Skeletal muscle tissue (tissue), 4 donors: ENCODE results near the gene MIEN1. TPM values are rescaled to one million over a fixed set of nuclear protein-coding genes. Genes with fewer than 3 reads are reported as not detected.

Experiments used
- H3K27ac ChIP-seq: one replicate; pipeline ENCODE4 v1.7.0; 2013; ENCODE audit warnings: mild to moderate bottlenecking, low read depth, low read length, inconsistent platforms
- H3K27me3 ChIP-seq, 3 donors: one replicate each; pipeline ENCODE4 v1.7.0; 2013; ENCODE audit warnings: low read length in 3 of 3; ENCODE audit not compliant: control insufficient read depth in 3 of 3, insufficient read depth in 3 of 3
- H3K36me3 ChIP-seq, 3 donors: one replicate each; pipeline ENCODE4 v1.7.0; 2013; ENCODE audit warnings: low read length in 3 of 3; ENCODE audit not compliant: control insufficient read depth in 3 of 3, insufficient read depth in 3 of 3
- H3K4me1 ChIP-seq, 3 donors: one replicate each; pipeline ENCODE4 v1.7.0; 2013; ENCODE audit warnings: low read length in 3 of 3, mild to moderate bottlenecking in 3 of 3; ENCODE audit not compliant: control insufficient read depth in 3 of 3, insufficient read depth in 3 of 3
- H3K4me3 ChIP-seq, 3 donors: one replicate each; pipeline ENCODE4 v1.7.0; 2013; ENCODE audit warnings: low read length in 3 of 3
- H3K9ac ChIP-seq, 3 donors: one replicate each; pipeline ENCODE4 v1.7.0; 2013; ENCODE audit warnings: low read length in 3 of 3, mild to moderate bottlenecking in 3 of 3, moderate library complexity in 2 of 3, low read depth in 1 of 3
- H3K9me3 ChIP-seq, 3 donors: one replicate each; pipeline ENCODE4 v1.7.0; 2013; ENCODE audit warnings: low read length in 3 of 3; ENCODE audit not compliant: control insufficient read depth in 3 of 3
- total RNA-seq: library from RNA; depleted of rRNA; stranded (reverse); fragments of >200 nt; gene quantifications from one replicate; pipeline ENCODE4 v1.2.3, GENCODE V29; 2014
- donor health status: Osteomylitis.

MIEN1 gene, protein sequence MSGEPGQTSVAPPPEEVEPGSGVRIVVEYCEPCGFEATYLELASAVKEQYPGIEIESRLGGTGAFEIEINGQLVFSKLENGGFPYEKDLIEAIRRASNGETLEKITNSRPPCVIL
- total RNA-seq: 6.3 TPM

DNA sequence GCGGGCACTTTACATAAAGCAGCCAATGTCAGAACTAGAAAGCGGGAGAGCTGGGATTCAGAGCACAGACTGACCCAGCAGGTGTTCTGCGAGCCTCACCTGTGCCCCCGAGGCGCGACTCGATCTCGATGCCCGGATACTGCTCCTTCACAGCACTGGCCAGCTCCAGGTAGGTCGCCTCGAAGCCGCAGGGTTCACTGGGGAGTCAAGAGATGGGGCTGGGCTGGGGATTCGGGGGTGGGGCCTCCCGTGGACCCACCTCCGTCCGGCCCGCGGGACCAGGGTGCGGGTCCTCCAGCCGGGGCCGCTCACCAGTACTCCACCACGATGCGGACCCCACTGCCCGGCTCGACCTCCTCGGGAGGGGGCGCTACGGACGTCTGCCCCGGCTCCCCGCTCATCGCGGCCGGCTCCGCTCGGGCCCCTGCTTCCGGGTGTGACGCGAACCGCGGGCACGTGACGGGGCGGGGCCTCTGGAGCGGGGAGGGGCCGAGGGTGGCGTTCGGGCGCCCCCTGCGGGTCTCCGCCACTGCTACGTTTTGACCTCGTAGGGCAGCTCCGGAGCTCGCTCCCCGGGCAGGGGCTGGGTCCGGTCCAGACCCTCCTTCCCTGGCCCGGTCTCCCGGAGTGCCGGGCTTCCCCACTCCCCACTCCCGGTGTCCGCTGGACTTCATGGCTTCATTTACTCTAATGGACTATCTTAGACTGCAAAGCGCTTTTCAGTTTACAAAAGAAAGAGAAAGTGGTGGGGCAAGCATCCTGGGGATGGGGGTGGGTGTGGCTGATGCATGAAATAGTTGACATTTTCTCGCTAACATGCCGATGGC, at the start of gene MIEN1:
MIEN1 (minus strand) TSS at position 438 of the 827 bp plus-strand sequence; CDS start at position 401, 37 bp downstream.
- peak within 1 kb of the TSS; percentile 76 to 82 (median 76) for H3K9ac ChIP-seq
- no peaks in the 10 kb centered on the region for H3K27me3 ChIP-seq
- H3K27ac ChIP-seq: peak within 1 kb of the TSS; percentile 65

DNA sequence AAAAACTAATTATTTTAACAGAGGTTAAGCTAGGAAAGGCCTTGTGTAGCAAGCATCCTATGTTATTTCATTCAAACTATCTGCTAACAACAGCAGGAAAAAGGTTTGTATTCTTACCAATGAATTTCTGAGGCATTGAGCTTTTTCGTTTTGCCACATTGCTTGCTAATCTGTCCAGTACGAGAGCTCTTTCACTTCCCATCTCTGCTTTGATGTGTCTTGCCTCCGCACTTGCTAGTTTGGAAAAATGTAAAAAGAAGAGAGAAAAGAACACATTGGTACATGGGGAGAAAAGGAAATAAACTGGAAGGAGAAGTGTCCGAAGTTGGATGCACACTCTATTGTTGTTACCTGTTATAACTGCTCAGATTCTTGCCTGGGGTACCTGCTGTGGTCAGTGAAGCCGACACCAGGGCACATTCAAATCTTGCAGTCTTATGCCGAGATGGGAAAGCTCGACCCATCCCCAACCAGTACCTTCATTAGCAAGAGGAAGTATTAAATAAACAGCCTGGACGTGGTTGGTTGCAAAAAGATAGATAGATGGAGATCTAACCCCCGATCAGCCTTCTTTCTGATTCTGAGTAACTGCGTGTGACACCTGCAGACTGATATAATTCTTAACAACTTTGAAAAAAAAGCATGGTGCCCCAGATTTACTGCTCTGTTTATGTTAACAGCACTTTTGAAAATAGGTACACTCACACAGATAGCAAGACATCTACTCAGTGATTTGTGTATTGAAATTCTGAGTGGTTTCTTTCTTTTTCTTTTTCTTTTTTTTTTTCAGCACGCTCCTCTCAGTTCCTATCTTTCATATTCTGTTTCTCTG, 47.4 kb upstream of the MIEN1 start:
- H3K9ac ChIP-seq: no peak overlapping the region
- H3K9me3 ChIP-seq: no peaks in the 10 kb centered on the region
- no peak overlapping the region for H3K27ac ChIP-seq
- no peaks in the 10 kb centered on the region for H3K4me1 ChIP-seq
- H3K4me3 ChIP-seq: no peak overlapping the region
- H3K27me3 ChIP-seq: peaks cover 11 to 27% (median 16%) of the 10 kb centered on the region in 3 donors
- no peaks in the 10 kb centered on the region for H3K36me3 ChIP-seq

More for the DNA sequence above, at the start of gene MIEN1:
- Histone ChIP-seq H3K4me1 (peaks cover 7 to 12% (median 9%) of the 10 kb centered on the region in 3 donors), H3K9me3 (no peaks in the 10 kb centered on the region), H3K36me3 (peaks cover 15 to 17% (median 16%) of the 10 kb centered on the region in 3 donors), H3K4me3 (peak within 1 kb of the TSS; percentile 80 to 88 (median 81))

DNA sequence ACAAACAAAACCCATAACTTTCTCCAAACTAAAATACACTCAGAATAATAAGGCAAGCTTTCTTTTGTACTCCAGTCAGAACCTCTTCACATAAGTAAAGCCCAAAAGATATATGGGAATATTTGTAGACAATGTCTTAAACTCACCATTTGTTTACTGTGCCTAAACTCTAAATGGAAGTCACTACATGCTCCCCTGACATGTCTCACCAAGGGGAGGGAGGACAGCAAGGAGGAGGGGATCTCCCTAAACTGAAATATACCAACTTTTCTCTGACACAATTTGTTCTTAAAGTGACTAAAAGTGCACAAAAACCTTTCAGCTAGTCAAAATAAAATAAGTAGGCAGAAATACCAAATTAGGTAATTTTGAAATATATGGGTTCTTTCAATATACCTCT, 45.9 kb upstream of the MIEN1 start:
- Histone ChIP-seq H3K27me3 (peaks cover 8 to 17% (median 16%) of the 10 kb centered on the region in 3 donors), H3K36me3 (no peaks in the 10 kb centered on the region), H3K9ac (no peak overlapping the region), H3K4me3 (no peak overlapping the region), H3K27ac (no peak overlapping the region), H3K4me1 (no peaks in the 10 kb centered on the region), H3K9me3 (no peaks in the 10 kb centered on the region)

DNA sequence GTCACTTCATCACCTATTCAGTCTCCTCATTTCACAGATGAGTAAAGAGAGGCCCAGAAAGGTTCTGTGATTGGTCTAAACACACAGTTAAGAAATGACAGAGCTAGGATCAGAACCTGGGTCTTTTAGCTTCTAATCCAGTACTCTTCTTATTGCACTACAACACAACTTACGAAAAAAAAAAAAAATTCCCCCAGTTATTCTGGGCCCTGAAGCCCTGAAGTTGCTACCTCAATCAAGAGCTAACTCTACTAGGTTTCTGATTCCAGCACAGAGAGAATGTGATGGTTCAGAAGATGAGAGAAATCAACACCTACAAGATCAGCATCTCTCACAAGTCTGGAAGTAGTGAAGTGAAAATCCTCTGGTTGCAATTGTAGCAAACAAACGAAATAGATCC, 44.7 kb upstream of the MIEN1 start:
- Histone ChIP-seq H3K4me1 (no peaks in the 10 kb centered on the region), H3K36me3 (no peaks in the 10 kb centered on the region), H3K9me3 (no peaks in the 10 kb centered on the region), H3K27ac (no peak overlapping the region), H3K27me3 (peaks cover 8 to 14% (median 8%) of the 10 kb centered on the region in 3 donors), H3K9ac (no peak overlapping the region), H3K4me3 (no peak overlapping the region)

DNA sequence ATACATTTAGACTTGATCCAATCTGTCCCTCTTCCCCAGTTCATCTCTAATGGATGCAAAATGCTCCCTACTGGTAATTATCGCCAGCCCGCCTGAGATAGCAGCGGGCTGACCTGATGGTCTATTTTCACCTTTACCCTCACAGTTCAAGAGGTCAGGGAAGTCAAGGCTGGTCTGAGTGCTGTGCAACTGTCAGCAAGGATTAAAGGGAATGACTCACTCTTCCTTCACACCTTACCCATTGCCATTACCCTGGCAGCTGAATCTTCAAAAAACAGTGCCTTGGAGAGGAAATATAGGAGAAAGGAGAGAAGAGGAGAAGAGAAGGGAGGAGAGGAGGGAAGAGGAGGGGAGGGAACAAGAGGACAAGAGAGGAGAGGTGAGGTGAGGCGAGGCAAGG, 43.7 kb upstream of the MIEN1 start:
- Histone ChIP-seq H3K27ac (no peak overlapping the region), H3K27me3 (peaks cover 5 to 14% (median 5%) of the 10 kb centered on the region in 3 donors), H3K9ac (no peak overlapping the region), H3K4me1 (no peaks in the 10 kb centered on the region), H3K36me3 (no peaks in the 10 kb centered on the region), H3K9me3 (no peaks in the 10 kb centered on the region), H3K4me3 (no peak overlapping the region)

DNA sequence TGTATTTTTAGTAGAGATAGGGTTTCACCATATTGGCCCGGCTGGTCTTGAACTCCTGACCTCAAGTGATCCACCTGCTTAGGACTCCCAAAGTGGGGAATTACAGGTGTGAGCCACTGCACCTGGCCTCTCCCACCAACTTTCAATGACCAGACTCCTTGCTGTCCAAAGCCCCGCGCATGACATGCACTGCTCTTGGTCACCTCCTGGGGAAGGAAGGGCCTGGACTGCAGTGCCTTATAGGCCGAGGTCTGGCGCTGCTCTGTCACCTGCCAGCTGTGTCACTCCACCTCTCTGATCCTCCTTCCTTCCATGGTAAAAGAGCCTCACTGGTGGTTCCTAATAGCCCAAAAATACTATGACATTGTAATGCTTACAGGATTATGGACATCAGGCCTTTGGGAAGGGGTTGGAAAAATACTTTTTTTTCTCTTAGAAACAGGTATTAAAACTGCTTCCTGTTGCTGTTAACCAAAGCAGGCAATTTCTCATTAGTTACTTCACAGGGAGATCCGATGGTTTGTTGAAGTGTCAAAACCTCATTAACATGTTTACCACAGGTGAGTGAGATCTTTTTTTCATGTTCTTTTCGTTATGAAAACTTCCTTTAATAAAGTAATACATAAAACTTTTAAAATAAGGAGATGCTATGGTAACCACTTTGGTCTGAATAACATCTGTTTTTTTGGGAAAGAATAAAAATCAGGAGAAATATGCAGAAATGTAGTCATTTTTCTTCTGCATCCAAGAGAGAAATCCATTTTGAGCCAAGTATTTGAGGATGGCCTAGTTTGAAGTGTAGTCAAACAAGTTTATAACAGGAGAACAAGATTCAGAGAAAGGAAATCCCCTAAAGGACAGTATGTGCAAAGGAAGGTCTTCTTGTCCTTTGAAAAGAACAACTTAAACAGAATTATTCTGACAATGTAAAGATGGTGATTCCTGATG, 42.9 kb upstream of the MIEN1 start:
- H3K36me3 ChIP-seq: no peaks in the 10 kb centered on the region
- H3K27ac ChIP-seq: no peak overlapping the region
- no peak overlapping the region for H3K4me3 ChIP-seq
- H3K9ac ChIP-seq: no peak overlapping the region
- H3K4me1 ChIP-seq: no peaks in the 10 kb centered on the region
- peaks cover 5 to 14% (median 5%) of the 10 kb centered on the region in 3 donors for H3K27me3 ChIP-seq
- H3K9me3 ChIP-seq: no peaks in the 10 kb centered on the region

DNA sequence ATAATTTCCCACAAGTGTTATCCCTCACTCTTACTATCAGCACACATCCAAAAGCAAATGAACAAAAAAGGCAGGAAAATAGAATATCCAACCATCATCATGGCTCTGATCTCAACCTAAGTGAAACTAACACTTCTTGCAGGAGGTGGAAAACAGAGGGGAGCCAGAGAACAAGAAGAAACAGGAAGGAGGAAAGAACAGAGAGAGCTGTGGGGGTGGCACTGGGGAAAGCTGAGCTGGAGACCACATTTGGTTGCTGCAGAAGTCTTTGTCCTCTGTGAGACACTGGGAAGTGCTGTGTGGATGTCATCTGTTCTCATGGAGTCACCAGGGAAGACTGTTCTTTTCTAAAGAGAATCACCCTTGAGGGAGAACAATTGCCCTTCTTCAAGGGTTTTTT, 42.1 kb upstream of the MIEN1 start:
- Histone ChIP-seq H3K9me3 (no peaks in the 10 kb centered on the region), H3K9ac (no peak overlapping the region), H3K27me3 (peaks cover 1 to 8% (median 5%) of the 10 kb centered on the region in 3 donors), H3K4me3 (no peak overlapping the region), H3K36me3 (no peaks in the 10 kb centered on the region), H3K27ac (no peak overlapping the region), H3K4me1 (no peaks in the 10 kb centered on the region)

DNA sequence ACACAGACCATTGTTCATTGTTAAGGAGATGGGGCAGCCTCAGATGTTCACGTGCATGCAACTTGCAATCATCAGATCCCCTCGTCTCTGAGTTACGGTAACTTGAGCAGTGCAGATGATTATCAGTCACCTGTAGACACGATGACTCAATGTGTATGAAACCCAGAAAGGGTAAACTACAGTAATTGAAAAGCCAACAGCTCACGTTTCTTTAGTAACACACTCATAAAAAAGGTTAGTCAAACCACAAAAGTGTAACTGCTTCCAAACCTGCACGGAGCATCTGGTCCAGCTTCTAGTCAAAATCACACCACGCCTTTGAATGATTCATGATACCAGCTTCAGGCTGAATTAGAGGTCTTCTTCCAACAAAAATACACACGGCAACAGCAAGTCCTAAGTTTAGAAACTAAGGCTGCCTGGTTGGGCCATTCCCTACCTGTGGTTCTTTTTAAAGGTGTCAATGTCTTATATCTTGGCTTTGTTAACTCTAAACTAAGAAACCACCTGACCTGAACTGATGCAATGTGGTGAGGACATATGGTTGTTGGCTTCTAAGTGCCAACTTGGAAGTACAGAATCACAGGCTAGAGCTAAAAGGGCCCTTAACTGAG, 39.7 kb upstream of the MIEN1 start:
- Histone ChIP-seq H3K9me3 (no peaks in the 10 kb centered on the region), H3K27ac (no peak overlapping the region), H3K4me3 (no peak overlapping the region), H3K27me3 (peaks cover 2 to 13% (median 8%) of the 10 kb centered on the region in 3 donors), H3K36me3 (no peaks in the 10 kb centered on the region), H3K4me1 (no peaks in the 10 kb centered on the region), H3K9ac (no peak overlapping the region)

DNA sequence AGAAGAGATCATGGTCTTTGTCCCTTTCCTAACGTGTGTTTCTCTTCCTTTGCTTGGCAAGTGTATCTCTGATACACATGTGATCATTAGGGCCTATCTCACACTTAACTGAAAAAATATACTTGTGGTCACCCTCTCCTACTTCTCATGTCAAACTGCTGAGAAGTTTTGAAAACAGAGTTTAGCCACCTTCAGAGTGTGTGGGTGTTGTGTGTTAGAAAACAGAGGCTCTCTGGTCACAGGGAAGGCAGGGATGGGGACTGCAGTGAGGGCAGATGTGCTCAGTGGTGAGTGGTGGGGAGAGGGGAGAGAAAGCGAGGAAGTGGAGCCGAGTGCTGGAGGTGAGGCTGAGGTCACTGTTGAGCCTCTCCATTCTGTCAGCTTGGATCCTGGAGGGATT, 36.8 kb upstream of the MIEN1 start:
- Histone ChIP-seq H3K27me3 (peaks cover 2 to 19% (median 11%) of the 10 kb centered on the region in 3 donors), H3K4me3 (no peak overlapping the region), H3K27ac (no peak overlapping the region), H3K9me3 (no peaks in the 10 kb centered on the region), H3K36me3 (no peaks in the 10 kb centered on the region), H3K9ac (no peak overlapping the region), H3K4me1 (no peaks in the 10 kb centered on the region)
